ENCODE data around the gene LAYN.

LAYN gene

GRCh38 chr11:111531687-111532364, 8.7 kb upstream of the LAYN start:
- DNase-seq (ENCODE audit: low read depth, low spot score) = peak; percentile 58

DNA sequence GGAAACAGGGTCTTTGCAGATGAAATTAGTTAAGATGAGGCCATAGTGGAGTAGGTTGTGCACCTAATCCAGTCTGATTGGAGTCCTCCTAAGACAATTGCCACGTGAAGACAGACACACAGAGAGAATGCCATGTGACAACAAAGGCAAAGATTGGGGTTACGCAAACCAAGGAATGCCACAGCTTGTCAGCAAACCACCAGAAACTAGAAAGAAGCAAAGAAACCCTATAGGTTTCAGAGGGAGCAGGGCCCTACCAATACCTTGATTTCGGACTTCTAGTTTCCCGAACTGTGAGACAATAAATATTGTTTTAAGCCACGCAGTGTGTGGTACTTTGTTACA, 8.2 kb upstream of the LAYN start:
- no peak for DNase-seq (ENCODE audit: low read depth, low spot score)

DNA sequence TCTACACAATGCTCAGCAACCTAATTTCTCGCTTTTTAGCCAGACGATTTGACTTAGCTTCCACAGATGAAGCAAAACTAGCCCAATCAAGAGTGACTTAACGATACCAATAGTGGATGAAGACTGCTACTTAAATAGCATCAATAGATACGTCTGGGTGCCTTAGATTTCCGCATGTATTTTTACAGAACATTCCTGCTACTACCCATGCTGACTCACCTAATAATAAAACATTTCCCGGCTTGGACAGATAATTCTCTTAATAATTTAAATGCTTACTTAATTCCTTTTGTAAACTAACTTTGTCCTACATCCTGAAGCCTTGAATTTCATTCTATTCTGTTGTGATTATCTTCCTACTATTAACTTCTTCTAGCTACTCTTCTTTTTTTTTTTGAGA, 5.2 kb upstream of the LAYN start:
- DNase-seq (ENCODE audit: low read depth, low spot score) = no peak

- no peak for DNase-seq (ENCODE audit: low read depth, low spot score)
These were observed 3.1 kb upstream of the LAYN start for GRCh38 chr11:111537336-111537860.

DNA sequence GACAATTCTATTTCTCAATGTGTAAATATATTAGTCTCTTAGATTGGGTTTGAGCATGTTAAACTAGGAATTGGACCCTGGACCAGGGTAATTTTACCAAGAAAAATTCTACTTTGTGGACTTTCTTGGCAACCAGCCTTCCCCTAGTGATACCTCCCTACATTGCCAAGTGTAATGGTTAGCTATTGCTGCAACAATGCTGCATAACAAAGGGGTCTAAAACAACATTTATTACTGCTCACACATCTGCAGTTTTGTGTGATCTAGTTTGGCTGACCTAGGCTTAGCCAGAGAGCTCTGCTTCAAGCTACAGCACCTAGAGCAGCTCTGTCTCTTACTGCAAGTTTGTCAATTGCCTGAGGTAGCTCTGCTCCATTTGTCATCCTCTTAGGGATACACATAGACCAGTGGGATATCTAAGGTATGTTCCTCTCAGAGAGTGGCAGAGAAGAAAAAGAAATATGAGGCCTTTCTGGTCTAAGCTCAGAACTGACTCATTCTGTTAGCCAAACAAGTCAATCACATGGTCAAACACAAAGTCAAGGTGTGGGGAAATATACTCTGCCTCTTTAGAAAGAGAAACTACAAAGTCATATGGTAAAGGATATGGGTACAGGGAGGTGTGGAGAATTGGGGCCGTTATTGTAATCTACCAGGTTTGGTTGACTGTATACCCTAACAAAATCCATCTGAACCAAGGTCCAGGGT, 2.0 kb upstream of the LAYN start:
- no peak for DNase-seq (ENCODE audit: low read depth, low spot score)

DNA sequence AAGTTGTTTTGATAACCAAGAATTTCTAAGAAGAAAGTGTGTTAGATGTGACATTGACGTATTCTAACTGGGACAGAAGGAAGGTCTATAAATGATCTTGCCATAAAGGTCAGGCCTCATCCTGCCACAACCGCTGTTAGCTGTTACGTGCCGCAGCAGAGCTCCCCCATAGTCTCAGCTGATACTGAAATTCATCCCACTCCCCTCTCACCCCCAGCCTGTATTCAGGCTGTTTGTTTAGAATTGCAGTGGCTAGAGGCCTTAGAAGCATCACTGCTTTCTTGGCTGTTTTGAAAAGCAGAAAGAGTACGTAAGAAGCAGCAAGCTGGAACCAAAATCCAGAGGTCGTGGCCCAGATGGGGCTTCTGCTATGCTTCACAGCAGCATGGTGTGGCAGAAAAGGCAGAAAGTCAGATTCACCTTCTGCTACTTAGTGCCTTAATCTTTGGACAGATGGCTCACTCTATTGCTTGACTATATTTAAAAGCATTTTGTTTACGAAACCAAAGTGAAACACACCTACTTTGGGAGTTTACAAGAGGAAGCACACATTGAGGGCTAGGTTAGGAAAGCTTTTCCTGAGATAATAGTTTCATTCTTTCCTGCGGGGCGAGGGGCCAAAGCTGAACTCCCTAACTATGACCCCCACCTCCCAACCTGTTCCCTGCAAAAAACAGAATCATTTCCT, 950 bp upstream of the LAYN start:
- DNase-seq (ENCODE audit: low read depth, low spot score) = no peak

- no peak for DNase-seq (ENCODE audit: low read depth, low spot score)
These were observed 375 bp downstream of the LAYN start for GRCh38 chr11:111540937-111541253.

DNA sequence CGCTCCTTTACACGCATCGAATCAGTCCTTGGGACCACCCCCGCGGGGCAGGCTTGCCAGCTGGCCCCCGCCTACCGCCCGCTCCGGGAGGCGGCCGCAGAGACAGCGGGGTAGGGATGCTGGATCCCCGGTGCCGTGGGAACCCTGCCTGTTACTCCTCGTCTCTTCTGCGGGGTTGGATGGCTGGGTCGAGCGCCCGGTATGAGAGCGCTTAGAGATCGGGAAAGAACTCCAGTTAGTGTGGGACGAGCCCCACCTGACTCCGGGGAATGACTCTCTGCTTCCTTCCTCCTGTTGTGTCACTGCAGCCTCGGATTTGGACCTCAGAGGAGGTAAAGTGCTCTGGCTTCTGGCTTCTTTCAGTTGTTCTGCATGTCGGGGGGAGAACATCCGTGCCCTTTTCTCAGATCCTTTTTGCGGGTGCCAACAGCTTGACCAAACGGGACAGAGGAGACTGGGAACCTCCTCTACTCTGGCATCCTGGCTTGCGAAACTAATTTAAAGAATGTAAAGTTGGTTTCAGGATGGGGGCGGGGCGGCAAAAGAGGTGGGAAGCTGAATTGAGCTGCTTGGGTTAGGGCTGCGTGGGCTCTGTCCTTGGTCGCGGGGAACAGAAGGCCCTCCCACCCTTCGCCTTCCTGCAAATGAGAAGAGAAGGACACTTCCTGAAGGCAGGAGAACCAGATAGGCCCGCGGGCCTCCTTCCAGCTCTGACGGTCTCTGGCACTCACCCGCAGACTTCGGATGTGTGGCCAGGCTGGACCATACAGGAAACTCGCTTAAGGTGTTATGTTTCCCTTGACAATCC, 938 bp downstream of the LAYN start:
- no peak for DNase-seq (ENCODE audit: low read depth, low spot score)

- no peak for DNase-seq (ENCODE audit: low read depth, low spot score)
These were observed 2.2 kb downstream of the LAYN start for GRCh38 chr11:111542606-111543275.

DNA sequence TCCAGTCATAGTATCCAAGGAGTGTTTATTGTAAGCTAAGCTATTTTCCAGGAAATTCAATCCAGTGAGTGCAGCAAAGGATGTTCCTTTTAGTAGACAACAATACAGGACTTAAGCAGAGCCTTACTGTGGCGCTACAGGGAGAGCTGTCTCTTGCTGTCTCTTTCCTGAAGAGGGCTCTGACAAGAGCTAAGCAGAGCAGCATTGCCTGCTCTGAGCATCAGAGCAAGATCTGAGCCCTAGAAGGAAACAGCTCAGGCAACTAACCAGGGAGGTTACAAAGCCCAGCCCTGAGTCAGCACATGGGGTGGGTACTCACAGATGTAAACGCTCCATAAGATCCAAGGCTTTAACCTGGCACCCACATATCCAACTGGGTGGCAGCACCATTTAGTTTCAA, 8.0 kb downstream of the LAYN start:
- no peak for DNase-seq (ENCODE audit: low read depth, low spot score)

DNA sequence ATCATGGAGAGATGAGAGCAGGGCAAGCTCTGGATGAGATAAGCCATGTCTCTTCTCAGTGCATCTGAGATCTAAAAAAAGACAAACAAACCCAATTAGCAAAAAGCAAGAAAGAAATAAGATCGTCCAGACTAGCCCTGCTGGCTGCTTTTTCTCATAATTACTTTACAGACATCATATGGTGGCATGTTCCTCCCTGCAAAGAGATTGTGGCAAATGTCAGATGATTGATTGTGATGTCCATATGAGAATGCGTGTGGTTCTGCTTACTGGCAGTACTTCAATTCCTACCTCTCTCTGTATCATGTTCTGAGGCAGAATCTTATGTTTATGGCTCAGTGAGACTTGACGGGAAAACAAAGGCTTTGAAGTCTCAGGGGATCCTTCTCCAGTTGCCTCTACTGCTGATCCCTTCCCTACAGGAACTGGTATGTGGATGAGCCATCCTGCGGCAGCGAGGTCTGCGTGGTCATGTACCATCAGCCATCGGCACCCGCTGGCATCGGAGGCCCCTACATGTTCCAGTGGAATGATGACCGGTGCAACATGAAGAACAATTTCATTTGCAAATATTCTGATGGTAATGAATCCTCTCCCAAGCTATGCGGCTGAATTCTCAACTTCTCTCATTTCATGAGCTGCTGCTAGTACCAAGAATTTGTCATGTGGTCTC, 8.8 kb downstream of the LAYN start:
- no peak for DNase-seq (ENCODE audit: low read depth, low spot score)

- DNase-seq (ENCODE audit: low read depth, low spot score) = no peak
These were observed 9.3 kb downstream of the LAYN start for GRCh38 chr11:111549869-111550203.

- no peak for DNase-seq (ENCODE audit: low read depth, low spot score)
These were observed 9.7 kb downstream of the LAYN start for GRCh38 chr11:111550258-111550657.

GRCh38 chr11:111554532-111554931, 14.0 kb downstream of the LAYN start:
- no peak for DNase-seq (ENCODE audit: low read depth, low spot score)

DNA sequence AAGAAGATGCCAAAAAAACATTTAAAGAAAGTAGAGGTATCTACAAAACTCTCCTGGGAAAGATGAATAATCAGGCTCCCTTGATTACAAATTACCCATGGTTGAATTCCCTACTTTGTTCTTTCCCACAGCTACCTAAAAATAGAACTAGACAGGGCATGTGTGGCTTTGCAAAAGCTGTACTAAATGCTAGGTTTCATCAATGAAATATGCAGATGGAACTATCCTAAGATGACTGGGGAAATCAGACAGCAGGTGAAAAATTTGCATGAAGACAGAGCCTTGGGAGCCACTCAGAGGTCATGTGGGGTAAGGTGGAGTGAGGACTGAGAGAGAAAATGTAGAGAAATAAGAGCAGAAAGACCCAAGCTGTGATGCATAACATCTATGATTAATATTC, 14.7 kb downstream of the LAYN start:
- no peak for DNase-seq (ENCODE audit: low read depth, low spot score)

DNA sequence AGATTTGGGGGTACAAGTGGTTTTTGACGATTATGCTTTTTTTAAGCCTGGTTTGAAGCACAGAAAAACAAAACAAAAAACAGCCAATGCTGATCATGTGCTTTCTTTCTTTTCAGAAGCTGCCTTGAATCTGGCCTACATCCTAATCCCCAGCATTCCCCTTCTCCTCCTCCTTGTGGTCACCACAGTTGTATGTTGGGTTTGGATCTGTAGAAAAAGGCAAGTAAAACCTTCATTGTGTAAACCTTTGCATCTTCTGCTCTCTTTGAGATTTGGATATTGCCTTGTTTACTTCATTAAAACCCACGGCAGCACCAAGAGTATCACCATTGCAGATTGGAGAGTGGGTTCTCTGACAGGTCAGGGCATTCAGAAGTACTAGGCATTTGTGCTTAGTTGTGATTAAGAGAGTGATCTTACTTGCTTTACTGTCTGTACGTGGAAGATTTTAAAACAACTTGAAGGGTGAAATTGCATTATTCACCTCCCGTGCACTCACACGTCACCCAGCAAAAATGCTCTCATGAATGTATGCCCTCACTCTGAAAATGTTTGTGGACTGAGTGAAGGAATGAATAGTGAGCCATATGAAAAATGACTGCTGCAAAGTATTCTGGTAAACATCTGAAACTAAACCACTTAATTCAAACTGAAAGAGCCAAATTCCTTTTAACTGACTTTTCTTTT, 17.0 kb downstream of the LAYN start:
- no peak for DNase-seq (ENCODE audit: low read depth, low spot score)

DNA sequence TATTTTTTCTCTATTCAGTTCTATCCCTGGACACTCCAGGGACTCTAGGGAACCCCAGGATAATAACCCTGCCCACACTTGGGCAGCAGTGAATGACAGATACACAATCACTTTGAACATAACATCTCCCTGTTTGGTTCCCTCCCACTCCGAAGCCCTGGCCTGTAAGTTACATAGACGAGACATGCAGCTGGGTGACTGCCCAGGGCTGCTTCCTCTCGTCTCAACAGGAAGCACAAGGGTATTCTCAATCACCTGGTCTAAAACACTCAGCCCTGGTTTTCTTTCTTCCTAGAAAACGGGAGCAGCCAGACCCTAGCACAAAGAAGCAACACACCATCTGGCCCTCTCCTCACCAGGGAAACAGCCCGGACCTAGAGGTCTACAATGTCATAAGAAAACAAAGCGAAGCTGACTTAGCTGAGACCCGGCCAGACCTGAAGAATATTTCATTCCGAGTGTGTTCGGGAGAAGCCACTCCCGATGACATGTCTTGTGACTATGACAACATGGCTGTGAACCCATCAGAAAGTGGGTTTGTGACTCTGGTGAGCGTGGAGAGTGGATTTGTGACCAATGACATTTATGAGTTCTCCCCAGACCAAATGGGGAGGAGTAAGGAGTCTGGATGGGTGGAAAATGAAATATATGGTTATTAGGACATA, 19.4 kb downstream of the LAYN start:
- no peak for DNase-seq (ENCODE audit: low read depth, low spot score)

DNA sequence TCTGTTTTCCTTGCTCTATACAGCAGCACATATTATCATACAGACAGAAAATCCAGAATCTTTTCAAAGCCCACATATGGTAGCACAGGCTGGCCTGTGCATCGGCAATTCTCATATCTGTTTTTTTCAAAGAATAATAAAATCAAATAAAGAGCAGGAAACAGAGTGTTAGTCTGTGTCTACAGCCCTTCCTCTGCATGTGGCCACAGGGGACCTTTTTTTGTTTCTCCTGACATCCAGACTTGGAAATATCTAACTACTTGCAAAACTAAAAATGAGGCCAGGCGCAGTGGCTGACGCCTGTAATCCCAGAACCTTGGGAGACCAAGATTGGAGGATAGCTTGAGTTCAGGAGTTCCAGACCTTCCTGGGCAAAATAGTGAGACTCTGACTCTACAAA, 20.3 kb downstream of the LAYN start:
- DNase-seq (ENCODE audit: low read depth, low spot score) = no peak

- no peak for DNase-seq (ENCODE audit: low read depth, low spot score)
These were observed 20.8 kb downstream of the LAYN start for GRCh38 chr11:111561306-111561705.

DNA sequence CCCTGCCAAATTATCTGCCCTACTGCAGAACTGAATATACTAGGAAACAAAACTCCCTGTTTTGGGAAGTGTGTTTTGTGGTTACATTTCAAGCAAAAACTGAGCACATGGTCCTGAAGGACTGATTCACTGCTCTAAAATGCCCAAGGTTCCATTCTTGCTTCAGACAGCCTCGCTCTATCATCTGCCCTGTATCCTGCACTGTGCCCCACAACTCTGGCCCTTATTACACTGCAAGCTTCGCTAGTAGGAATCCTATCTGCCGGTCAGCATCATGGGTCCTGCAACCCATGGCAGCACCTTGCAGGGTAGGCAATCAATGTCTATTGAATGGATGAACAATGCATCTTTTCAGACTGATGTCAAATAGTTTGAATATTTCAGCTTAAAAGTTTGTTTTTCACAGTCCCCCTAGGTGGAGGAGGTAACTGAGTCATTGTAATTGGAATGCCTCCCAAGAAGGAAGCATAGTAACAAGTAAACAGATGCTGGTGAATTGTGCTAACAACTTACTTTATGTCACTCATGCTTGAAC, 21.3 kb downstream of the LAYN start:
- DNase-seq (ENCODE audit: low read depth, low spot score) = no peak

Measured in activated naive CD8-positive, alpha-beta T cell treated with anti-CD3 and anti-CD28 coated beads, Interleukin-2, amount 50 U/mL, for 16 hours (primary cell).